SJCRH30 (cell line): ENCODE measurements around the gene CUL3. TPM values are rescaled to one million over a fixed set of nuclear protein-coding genes. Genes with fewer than 3 reads are reported as not detected.
"Not testable (repeated sequence)": the region's sequence is repeated elsewhere in the genome, so short reads cannot be mapped to it uniquely, and the experiment has no call there.

Experiments
- DNase-seq, 2 experiments: peaks; one replicate each; pipeline ENCODE4 v3.0.0-alpha.2; 2015 to 2020
- H3K27ac ChIP-seq: fragments of 250-450 bp; sonication (Bioruptor Pico); 2 replicates; pipeline ENCODE4 v1.5.1; 2020; ENCODE audit warnings: mild to moderate bottlenecking, moderate library complexity
- H3K27me3 ChIP-seq: fragments of 250-450 bp; sonication (Bioruptor Pico); 2 replicates; pipeline ENCODE4 v1.5.1; 2020; ENCODE audit warnings: mild to moderate bottlenecking, moderate library complexity
- H3K36me3 ChIP-seq: fragments of 250-450 bp; sonication (Bioruptor Pico); 2 replicates; pipeline ENCODE4 v1.5.1; 2020; ENCODE audit warnings: mild to moderate bottlenecking, moderate library complexity
- H3K4me1 ChIP-seq: fragments of 250-450 bp; sonication (Bioruptor Pico); 2 replicates; pipeline ENCODE4 v1.5.1; 2020; ENCODE audit warnings: mild to moderate bottlenecking, moderate library complexity
- H3K4me3 ChIP-seq: fragments of 250-450 bp; sonication (Bioruptor Pico); 2 replicates; pipeline ENCODE4 v1.5.1; 2020; ENCODE audit warnings: mild to moderate bottlenecking, moderate library complexity
- H3K9me3 ChIP-seq: fragments of 250-450 bp; sonication (Bioruptor Pico); replicated peaks from 2 replicates; pipeline ENCODE4 v1.5.1; 2020; ENCODE audit warnings: mild to moderate bottlenecking, moderate library complexity
- total RNA-seq: library from RNA; depleted of rRNA; stranded (reverse); fragments of >200 nt; shearing (Covaris generic); gene quantifications from 2 replicates; pipeline ENCODE4 v1.2.3, GENCODE V29; 2014; rRNA removed

CUL3 gene
- total RNA-seq, result 158 and 160 TPM in 2 replicates

GRCh38 chr2:224585211-224586088, at the start of gene CUL3:
Gene CUL3, minus strand, starts transcription at chr2:224585363. Its CDS starts 354 bp downstream, at chr2:224585009.
- Histone ChIP-seq H3K4me1 (peaks cover 15% of the 10 kb centered on the region), H3K27me3 (no peaks in the 10 kb centered on the region), H3K36me3 (peaks cover 23% of the 10 kb centered on the region), H3K4me3 (peak within 1 kb of the TSS; percentile 94), H3K9me3 (no peaks in the 10 kb centered on the region), H3K27ac (peak within 1 kb of the TSS; percentile 88)
- peak; percentile 100 for DNase-seq

- no peak for DNase-seq
- no peak overlapping the region for H3K4me3 ChIP-seq
- no peaks in the 10 kb centered on the region for H3K36me3 ChIP-seq
- no peaks in the 10 kb centered on the region for H3K9me3 ChIP-seq
- H3K4me1 ChIP-seq, result no peaks in the 10 kb centered on the region; the same call in 1 of the 2 replicates
- no peak overlapping the region for H3K27ac ChIP-seq
- H3K27me3 ChIP-seq, result no peaks in the 10 kb centered on the region
Measured at GRCh38 chr2:224630659-224631550, 45.7 kb upstream of the CUL3 start.

GRCh38 chr2:224628416-224628815, 43.3 kb upstream of the CUL3 start:
- DNase-seq, result no peak
- H3K4me1 ChIP-seq, result no peaks in the 10 kb centered on the region; the same call in 1 of the 2 replicates
- H3K27ac ChIP-seq, result no peak overlapping the region

GRCh38 chr2:224626735-224627134, 41.6 kb upstream of the CUL3 start:
- Histone ChIP-seq H3K9me3 (peaks cover under 1% of the 10 kb centered on the region; the same call in 1 of the 2 replicates), H3K27ac (no peak overlapping the region), H3K36me3 (no peaks in the 10 kb centered on the region), H3K27me3 (no peaks in the 10 kb centered on the region), H3K4me1 (no peaks in the 10 kb centered on the region; the same call in 1 of the 2 replicates), H3K4me3 (no peak overlapping the region)
- DNase-seq, result no peak

More at GRCh38 chr2:224628416-224628815, 43.3 kb upstream of the CUL3 start:
- Histone ChIP-seq H3K4me3 (no peak overlapping the region), H3K9me3 (no peaks in the 10 kb centered on the region), H3K36me3 (no peaks in the 10 kb centered on the region), H3K27me3 (no peaks in the 10 kb centered on the region)

GRCh38 chr2:224613543-224614286, 28.6 kb upstream of the CUL3 start:
- H3K36me3 ChIP-seq, result no peaks in the 10 kb centered on the region
- H3K27ac ChIP-seq, result no peak overlapping the region
- no peak for DNase-seq
- peaks cover 3% of the 10 kb centered on the region; the same call in 1 of the 2 replicates for H3K4me1 ChIP-seq
- H3K4me3 ChIP-seq, result no peak overlapping the region
- H3K9me3 ChIP-seq, result 0 out of 2 replicates have a peak, but pooled peaks cover 3% of the 10 kb centered on the region
- no peaks in the 10 kb centered on the region for H3K27me3 ChIP-seq

- H3K27me3 ChIP-seq, result no peaks in the 10 kb centered on the region
- H3K27ac ChIP-seq, result no peak overlapping the region
- H3K4me3 ChIP-seq, result no peak overlapping the region
Measured at GRCh38 chr2:224612578-224612977, 27.4 kb upstream of the CUL3 start.

GRCh38 chr2:224611938-224612337, 26.8 kb upstream of the CUL3 start:
- no peaks in the 10 kb centered on the region for H3K27me3 ChIP-seq
- H3K36me3 ChIP-seq, result no peaks in the 10 kb centered on the region
- H3K4me1 ChIP-seq, result peaks cover 3% of the 10 kb centered on the region; the same call in 1 of the 2 replicates
- peak; percentile 29 to 40 for DNase-seq
- H3K27ac ChIP-seq, result no peak overlapping the region
- H3K4me3 ChIP-seq, result no peak overlapping the region
- 0 out of 2 replicates have a peak, but pooled peaks cover 3% of the 10 kb centered on the region for H3K9me3 ChIP-seq

More at GRCh38 chr2:224612578-224612977, 27.4 kb upstream of the CUL3 start:
- Histone ChIP-seq H3K4me1 (peaks cover 3% of the 10 kb centered on the region; the same call in 1 of the 2 replicates), H3K36me3 (no peaks in the 10 kb centered on the region), H3K9me3 (0 out of 2 replicates have a peak, but pooled peaks cover 3% of the 10 kb centered on the region)
- no peak for DNase-seq

- DNase-seq, result no peak
- H3K4me1 ChIP-seq, result peaks cover 3% of the 10 kb centered on the region; the same call in 1 of the 2 replicates
- H3K36me3 ChIP-seq, result no peaks in the 10 kb centered on the region
- H3K4me3 ChIP-seq, result no peak overlapping the region
- H3K27me3 ChIP-seq, result no peaks in the 10 kb centered on the region
- H3K9me3 ChIP-seq, result no peaks in the 10 kb centered on the region; the same call in 1 of the 2 replicates
- H3K27ac ChIP-seq, result no peak overlapping the region
Measured at GRCh38 chr2:224608104-224608503, 22.9 kb upstream of the CUL3 start.

GRCh38 chr2:224603746-224604500, 18.8 kb upstream of the CUL3 start:
- not testable (repeated sequence) for DNase-seq, H3K4me1 ChIP-seq, H3K4me3 ChIP-seq, H3K9me3 ChIP-seq, H3K36me3 ChIP-seq, H3K27ac ChIP-seq, H3K27me3 ChIP-seq

- H3K4me3 ChIP-seq, H3K27ac ChIP-seq, H3K4me1 ChIP-seq, H3K27me3 ChIP-seq, H3K9me3 ChIP-seq, H3K36me3 ChIP-seq, DNase-seq: not testable (repeated sequence)
Measured at GRCh38 chr2:224602778-224603375, 17.7 kb upstream of the CUL3 start.

- Histone ChIP-seq H3K4me3 (no peak overlapping the region), H3K36me3 (no peaks in the 10 kb centered on the region), H3K27ac (no peak overlapping the region), H3K27me3 (no peaks in the 10 kb centered on the region), H3K9me3 (no peaks in the 10 kb centered on the region; the same call in 1 of the 2 replicates), H3K4me1 (peaks cover 3% of the 10 kb centered on the region; the same call in 1 of the 2 replicates)
- DNase-seq, result no peak
Measured at GRCh38 chr2:224601923-224602322, 16.8 kb upstream of the CUL3 start.

GRCh38 chr2:224598678-224599077, 13.5 kb upstream of the CUL3 start:
- Histone ChIP-seq H3K9me3 (no peaks in the 10 kb centered on the region; the same call in 1 of the 2 replicates), H3K27ac (no peak overlapping the region), H3K27me3 (no peaks in the 10 kb centered on the region), H3K4me1 (peaks cover 3% of the 10 kb centered on the region; the same call in 1 of the 2 replicates), H3K36me3 (no peaks in the 10 kb centered on the region), H3K4me3 (no peak overlapping the region)
- no peak for DNase-seq

GRCh38 chr2:224596289-224596688, 11.1 kb upstream of the CUL3 start:
- H3K4me3 ChIP-seq, result no peak overlapping the region

More at GRCh38 chr2:224596289-224596688, 11.1 kb upstream of the CUL3 start:
- Histone ChIP-seq H3K4me1 (peaks cover 3% of the 10 kb centered on the region; the same call in 1 of the 2 replicates), H3K27ac (no peak overlapping the region), H3K27me3 (no peaks in the 10 kb centered on the region), H3K9me3 (no peaks in the 10 kb centered on the region; the same call in 1 of the 2 replicates), H3K36me3 (no peaks in the 10 kb centered on the region)
- no peak for DNase-seq
